HepG2 (cell line): ENCODE results near the gene RASGRF1. TPM values are rescaled to one million over a fixed set of nuclear protein-coding genes. Genes with fewer than 3 reads are reported as not detected.
A peak's percentile ranks its signal among the peaks of the same experiment; 100 is the strongest.

ENCODE experiments used
- FOSL2 ChIP-seq: sonication (generic); formaldehyde crosslinking; IDR thresholded peaks from 2 replicates; pipeline ENCODE4 v1.4.0; 2020; ENCODE audit warnings: missing genetic modification reagents
- FOXK1 ChIP-seq: sonication (generic); formaldehyde crosslinking; IDR thresholded peaks from 2 replicates; pipeline ENCODE4 v1.4.0; 2020; ENCODE audit warnings: low read depth, missing genetic modification reagents, borderline replicate concordance
- GABPB1 ChIP-seq: IDR thresholded peaks from 2 replicates; pipeline ENCODE4 v1.6.1; 2016; ENCODE audit warnings: mild to moderate bottlenecking, missing genetic modification reagents, moderate library complexity, missing compliant biosample characterization
- MTA1 ChIP-seq: sonication (generic); formaldehyde crosslinking; IDR thresholded peaks from 2 replicates; pipeline ENCODE4 v1.4.0; 2020; ENCODE audit warnings: missing genetic modification reagents, mild to moderate bottlenecking, borderline replicate concordance
- PHF20 ChIP-seq: sonication (generic); formaldehyde crosslinking; IDR thresholded peaks from 2 replicates; pipeline ENCODE4 v1.5.0; 2020; ENCODE audit warnings: mild to moderate bottlenecking, missing genetic modification reagents
- XRCC5 ChIP-seq: fragments of 200-400 bp; formaldehyde crosslinking; optimal IDR thresholded peaks from 2 replicates; pipeline ENCODE3; 2017; ENCODE audit warnings: mild to moderate bottlenecking, low read length
- ZFP1 ChIP-seq: IDR thresholded peaks from 2 replicates; pipeline ENCODE4 v1.6.1; 2016
- polyA plus RNA-seq, 8 experiments: library from polyadenylated mRNA; depleted of rRNA in 3 of 8; stranded (reverse) in 7 of 8; unstranded in 1 of 8; fragments of >200 nt; fragmentation: Illumina TruSeq in 4 of 8; extraction: Trizol in 4 of 8; gene quantifications; 2 replicates each; pipeline versions ENCODE4 v1.2.1 to v1.2.3, GENCODE V29; 2011 to 2016; ENCODE audit warnings: low read depth in 4 of 8, missing spikeins in 1 of 8, mixed read lengths in 1 of 8; ENCODE audit not compliant: insufficient read depth in 1 of 8
- total RNA-seq, 5 experiments: library from RNA; depleted of rRNA; stranded (reverse); fragments of >200 nt; fragmentation: Illumina TruSeq; extraction: Trizol; gene quantifications; 2 replicates each; pipeline ENCODE4 v1.2.3, GENCODE V29; 2016; ENCODE audit warnings: low read depth in 1 of 5
- TF ChIP-seq, protein P1 (sequence below): IDR thresholded peaks from 2 replicates; pipeline ENCODE4 v1.6.1; 2016; ENCODE audit warnings: low read depth
- TF ChIP-seq, protein P2 (sequence below): sonication (generic); formaldehyde crosslinking; IDR thresholded peaks from 2 replicates; pipeline ENCODE4 v1.4.0; 2020; ENCODE audit warnings: low read depth, mild to moderate bottlenecking, missing genetic modification reagents
- TF ChIP-seq, protein P3 (sequence below): IDR thresholded peaks from 2 replicates; pipeline ENCODE4 v1.4.0; 2020; ENCODE audit warnings: mild to moderate bottlenecking, missing genetic modification reagents
- TF ChIP-seq, protein P4 (sequence below): sonication (generic); formaldehyde crosslinking; IDR thresholded peaks from 2 replicates; pipeline ENCODE4 v1.4.0; 2020; ENCODE audit warnings: mild to moderate bottlenecking, missing genetic modification reagents
- TF ChIP-seq, protein P5 (sequence below): sonication (generic); formaldehyde crosslinking; IDR thresholded peaks from 2 replicates; pipeline ENCODE4 v1.8.1; 2022; ENCODE audit warnings: low read depth, mild to moderate bottlenecking, missing genetic modification reagents

Gene RASGRF1
- total and polyA plus RNA-seq, 2 of the 13 experiments (the other 11 are each of a cell fraction or from before 2014, with no cell fraction given): 0.55 to 3.0 TPM

DNA sequence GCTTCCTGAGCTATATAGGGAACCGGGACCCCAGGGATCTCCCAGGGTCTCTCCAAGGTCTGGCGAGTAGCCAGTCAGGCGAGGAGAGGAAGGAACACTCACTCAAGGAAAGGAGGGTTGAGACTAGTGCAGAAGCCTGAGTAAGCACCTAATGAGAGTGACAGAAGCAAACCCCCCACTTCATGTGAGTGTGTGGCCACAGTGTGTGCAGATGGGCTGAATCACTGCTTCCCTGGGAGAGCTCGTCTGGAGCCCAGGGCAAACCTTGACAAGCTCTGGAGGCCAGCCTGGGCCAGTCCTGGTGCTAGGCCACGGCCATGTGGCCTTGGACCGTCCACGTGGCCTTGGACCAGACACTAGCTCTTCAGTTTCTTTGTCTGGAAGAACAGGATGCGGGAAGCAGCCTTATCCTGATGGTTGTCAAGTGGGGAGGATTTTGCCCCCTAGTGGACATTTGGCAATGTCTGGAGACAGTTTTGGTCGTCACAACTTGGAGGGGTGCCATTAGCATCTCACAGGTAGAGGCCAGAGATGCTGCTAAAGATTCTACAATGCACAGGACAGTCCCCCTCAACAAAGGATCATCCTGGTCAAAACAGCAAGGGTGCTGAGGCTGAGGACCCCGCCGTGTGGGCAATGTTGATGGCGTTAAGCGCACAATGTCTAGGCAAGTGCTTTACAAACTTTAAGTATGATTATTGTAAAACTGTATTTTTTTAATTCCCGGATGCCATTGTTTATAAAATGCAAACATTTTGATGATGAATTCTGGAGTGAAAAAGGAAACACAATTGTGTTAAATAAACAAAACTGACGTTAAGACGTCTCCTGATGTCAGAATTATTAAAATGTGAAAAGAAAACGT is 110.9 kb downstream of the RASGRF1 start (continued):
- no peak for TF ChIP-seq PHF20
- TF ChIP-seq MTA1 (CRISPR knock-in tag): peak; percentile 47; the same call in 1 of the 2 replicates
- TF ChIP-seq FOXK1 (CRISPR knock-in tag): peak; percentile 62; the same call in 1 of the 2 replicates
- TF ChIP-seq, protein P1, sequence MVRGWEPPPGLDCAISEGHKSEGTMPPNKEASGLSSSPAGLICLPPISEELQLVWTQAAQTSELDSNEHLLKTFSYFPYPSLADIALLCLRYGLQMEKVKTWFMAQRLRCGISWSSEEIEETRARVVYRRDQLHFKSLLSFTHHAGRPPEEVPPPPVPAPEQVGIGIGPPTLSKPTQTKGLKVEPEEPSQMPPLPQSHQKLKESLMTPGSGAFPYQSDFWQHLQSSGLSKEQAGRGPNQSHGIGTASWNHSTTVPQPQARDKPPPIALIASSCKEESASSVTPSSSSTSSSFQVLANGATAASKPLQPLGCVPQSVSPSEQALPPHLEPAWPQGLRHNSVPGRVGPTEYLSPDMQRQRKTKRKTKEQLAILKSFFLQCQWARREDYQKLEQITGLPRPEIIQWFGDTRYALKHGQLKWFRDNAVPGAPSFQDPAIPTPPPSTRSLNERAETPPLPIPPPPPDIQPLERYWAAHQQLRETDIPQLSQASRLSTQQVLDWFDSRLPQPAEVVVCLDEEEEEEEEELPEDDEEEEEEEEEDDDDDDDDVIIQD: 0 out of 2 replicates have a peak, but pooled peaks have one; percentile 39
- TF ChIP-seq, protein P2, sequence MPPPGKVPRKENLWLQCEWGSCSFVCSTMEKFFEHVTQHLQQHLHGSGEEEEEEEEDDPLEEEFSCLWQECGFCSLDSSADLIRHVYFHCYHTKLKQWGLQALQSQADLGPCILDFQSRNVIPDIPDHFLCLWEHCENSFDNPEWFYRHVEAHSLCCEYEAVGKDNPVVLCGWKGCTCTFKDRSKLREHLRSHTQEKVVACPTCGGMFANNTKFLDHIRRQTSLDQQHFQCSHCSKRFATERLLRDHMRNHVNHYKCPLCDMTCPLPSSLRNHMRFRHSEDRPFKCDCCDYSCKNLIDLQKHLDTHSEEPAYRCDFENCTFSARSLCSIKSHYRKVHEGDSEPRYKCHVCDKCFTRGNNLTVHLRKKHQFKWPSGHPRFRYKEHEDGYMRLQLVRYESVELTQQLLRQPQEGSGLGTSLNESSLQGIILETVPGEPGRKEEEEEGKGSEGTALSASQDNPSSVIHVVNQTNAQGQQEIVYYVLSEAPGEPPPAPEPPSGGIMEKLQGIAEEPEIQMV (CRISPR knock-in tag): peak; percentile 66; the same call in 1 of the 2 replicates
- TF ChIP-seq, protein P3, sequence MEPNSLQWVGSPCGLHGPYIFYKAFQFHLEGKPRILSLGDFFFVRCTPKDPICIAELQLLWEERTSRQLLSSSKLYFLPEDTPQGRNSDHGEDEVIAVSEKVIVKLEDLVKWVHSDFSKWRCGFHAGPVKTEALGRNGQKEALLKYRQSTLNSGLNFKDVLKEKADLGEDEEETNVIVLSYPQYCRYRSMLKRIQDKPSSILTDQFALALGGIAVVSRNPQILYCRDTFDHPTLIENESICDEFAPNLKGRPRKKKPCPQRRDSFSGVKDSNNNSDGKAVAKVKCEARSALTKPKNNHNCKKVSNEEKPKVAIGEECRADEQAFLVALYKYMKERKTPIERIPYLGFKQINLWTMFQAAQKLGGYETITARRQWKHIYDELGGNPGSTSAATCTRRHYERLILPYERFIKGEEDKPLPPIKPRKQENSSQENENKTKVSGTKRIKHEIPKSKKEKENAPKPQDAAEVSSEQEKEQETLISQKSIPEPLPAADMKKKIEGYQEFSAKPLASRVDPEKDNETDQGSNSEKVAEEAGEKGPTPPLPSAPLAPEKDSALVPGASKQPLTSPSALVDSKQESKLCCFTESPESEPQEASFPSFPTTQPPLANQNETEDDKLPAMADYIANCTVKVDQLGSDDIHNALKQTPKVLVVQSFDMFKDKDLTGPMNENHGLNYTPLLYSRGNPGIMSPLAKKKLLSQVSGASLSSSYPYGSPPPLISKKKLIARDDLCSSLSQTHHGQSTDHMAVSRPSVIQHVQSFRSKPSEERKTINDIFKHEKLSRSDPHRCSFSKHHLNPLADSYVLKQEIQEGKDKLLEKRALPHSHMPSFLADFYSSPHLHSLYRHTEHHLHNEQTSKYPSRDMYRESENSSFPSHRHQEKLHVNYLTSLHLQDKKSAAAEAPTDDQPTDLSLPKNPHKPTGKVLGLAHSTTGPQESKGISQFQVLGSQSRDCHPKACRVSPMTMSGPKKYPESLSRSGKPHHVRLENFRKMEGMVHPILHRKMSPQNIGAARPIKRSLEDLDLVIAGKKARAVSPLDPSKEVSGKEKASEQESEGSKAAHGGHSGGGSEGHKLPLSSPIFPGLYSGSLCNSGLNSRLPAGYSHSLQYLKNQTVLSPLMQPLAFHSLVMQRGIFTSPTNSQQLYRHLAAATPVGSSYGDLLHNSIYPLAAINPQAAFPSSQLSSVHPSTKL (CRISPR knock-in tag): peak; percentile 83
- TF ChIP-seq, protein P4, sequence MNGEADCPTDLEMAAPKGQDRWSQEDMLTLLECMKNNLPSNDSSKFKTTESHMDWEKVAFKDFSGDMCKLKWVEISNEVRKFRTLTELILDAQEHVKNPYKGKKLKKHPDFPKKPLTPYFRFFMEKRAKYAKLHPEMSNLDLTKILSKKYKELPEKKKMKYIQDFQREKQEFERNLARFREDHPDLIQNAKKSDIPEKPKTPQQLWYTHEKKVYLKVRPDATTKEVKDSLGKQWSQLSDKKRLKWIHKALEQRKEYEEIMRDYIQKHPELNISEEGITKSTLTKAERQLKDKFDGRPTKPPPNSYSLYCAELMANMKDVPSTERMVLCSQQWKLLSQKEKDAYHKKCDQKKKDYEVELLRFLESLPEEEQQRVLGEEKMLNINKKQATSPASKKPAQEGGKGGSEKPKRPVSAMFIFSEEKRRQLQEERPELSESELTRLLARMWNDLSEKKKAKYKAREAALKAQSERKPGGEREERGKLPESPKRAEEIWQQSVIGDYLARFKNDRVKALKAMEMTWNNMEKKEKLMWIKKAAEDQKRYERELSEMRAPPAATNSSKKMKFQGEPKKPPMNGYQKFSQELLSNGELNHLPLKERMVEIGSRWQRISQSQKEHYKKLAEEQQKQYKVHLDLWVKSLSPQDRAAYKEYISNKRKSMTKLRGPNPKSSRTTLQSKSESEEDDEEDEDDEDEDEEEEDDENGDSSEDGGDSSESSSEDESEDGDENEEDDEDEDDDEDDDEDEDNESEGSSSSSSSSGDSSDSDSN: peak; percentile 49; the same call in 1 of the 2 replicates
- 0 out of 2 replicates have a peak, but pooled peaks have one; percentile 36 for TF ChIP-seq ZFP1 (CRISPR knock-in tag)
- peak; percentile 68 for TF ChIP-seq GABPB1 (CRISPR knock-in tag)
- TF ChIP-seq XRCC5: peak; percentile 36
- TF ChIP-seq, protein P5, sequence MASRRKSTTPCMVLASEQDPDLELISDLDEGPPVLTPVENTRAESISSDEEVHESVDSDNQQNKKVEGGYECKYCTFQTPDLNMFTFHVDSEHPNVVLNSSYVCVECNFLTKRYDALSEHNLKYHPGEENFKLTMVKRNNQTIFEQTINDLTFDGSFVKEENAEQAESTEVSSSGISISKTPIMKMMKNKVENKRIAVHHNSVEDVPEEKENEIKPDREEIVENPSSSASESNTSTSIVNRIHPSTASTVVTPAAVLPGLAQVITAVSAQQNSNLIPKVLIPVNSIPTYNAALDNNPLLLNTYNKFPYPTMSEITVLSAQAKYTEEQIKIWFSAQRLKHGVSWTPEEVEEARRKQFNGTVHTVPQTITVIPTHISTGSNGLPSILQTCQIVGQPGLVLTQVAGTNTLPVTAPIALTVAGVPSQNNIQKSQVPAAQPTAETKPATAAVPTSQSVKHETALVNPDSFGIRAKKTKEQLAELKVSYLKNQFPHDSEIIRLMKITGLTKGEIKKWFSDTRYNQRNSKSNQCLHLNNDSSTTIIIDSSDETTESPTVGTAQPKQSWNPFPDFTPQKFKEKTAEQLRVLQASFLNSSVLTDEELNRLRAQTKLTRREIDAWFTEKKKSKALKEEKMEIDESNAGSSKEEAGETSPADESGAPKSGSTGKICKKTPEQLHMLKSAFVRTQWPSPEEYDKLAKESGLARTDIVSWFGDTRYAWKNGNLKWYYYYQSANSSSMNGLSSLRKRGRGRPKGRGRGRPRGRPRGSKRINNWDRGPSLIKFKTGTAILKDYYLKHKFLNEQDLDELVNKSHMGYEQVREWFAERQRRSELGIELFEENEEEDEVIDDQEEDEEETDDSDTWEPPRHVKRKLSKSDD: no peak
- peak; percentile 71 for TF ChIP-seq FOSL2 (CRISPR knock-in tag)
